ENCODE measurements around the gene SLBP.

The SLBP gene

GRCh38 chr4:1717129-1718094 lies 5.3 kb upstream of the SLBP start:
- H3K4me3 ChIP-seq (replicated peaks in 1 of 2; ENCODE audit: low read depth in 2 of 2, low read length in 2 of 2) = no peak overlapping the region
- TF ChIP-seq, protein P1, sequence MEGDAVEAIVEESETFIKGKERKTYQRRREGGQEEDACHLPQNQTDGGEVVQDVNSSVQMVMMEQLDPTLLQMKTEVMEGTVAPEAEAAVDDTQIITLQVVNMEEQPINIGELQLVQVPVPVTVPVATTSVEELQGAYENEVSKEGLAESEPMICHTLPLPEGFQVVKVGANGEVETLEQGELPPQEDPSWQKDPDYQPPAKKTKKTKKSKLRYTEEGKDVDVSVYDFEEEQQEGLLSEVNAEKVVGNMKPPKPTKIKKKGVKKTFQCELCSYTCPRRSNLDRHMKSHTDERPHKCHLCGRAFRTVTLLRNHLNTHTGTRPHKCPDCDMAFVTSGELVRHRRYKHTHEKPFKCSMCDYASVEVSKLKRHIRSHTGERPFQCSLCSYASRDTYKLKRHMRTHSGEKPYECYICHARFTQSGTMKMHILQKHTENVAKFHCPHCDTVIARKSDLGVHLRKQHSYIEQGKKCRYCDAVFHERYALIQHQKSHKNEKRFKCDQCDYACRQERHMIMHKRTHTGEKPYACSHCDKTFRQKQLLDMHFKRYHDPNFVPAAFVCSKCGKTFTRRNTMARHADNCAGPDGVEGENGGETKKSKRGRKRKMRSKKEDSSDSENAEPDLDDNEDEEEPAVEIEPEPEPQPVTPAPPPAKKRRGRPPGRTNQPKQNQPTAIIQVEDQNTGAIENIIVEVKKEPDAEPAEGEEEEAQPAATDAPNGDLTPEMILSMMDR (IDR thresholded peaks at IDR 0.05; ENCODE audit: low read depth, low read length) = no peak
- no peak for DNase-seq (ENCODE audit: low read depth in 2 of 2)

- DNase-seq (ENCODE audit: low read depth in 2 of 2) = no peak
- TF ChIP-seq, protein P1 (IDR thresholded peaks at IDR 0.05; ENCODE audit: low read depth, low read length) = no peak
- no peak overlapping the region for H3K4me3 ChIP-seq (replicated peaks in 1 of 2; ENCODE audit: low read depth in 2 of 2, low read length in 2 of 2)
Observed at GRCh38 chr4:1716065-1716945, 4.2 kb upstream of the SLBP start.

DNA sequence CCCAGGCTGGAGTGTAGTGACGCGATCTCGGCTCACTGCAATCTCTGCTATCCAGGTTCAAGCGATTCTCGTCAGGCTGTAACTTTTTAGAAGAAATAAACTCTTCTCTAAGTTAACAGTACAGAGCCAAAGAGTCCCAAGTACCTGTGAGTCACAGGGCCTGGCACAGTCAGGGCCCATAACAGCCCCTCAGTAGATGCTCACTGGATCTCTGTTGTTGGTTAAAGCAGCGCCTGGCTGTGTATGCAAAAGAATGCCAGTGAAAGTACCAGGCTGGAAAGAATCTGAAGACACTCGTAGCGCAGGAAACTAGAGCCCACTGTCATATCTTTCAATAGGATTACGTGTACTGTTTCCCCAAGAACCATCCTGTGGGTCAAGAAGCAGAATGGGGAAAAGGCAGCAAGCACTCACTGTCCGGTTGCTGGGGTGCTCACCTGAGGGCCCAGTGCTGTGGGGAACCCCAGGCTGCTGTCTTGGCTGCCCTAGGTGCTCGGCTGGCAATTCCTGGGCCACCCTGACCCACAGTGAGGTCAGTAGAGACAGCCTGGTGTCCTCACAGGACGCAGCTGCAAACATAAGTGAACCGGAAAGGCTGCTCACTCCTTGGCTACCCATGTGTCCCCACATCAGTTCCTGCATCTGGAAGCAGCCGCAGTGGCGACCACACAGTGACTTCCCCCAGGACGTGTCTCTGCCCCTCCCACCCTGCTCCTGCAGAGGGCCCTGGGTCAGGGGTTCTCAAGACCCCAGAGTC lies 3.1 kb upstream of the SLBP start:
- TF ChIP-seq, protein P1 (IDR thresholded peaks at IDR 0.05; ENCODE audit: low read depth, low read length) = no peak
- DNase-seq (ENCODE audit: low read depth in 2 of 2) = no peak
- no peak overlapping the region for H3K4me3 ChIP-seq (replicated peaks in 1 of 2; ENCODE audit: low read depth in 2 of 2, low read length in 2 of 2)

GRCh38 chr4:1714303-1715001 lies 2.3 kb upstream of the SLBP start:
- DNase-seq (ENCODE audit: low read depth in 2 of 2) = peak in 1 of 2 donors; percentile 17
- TF ChIP-seq, protein P1 (IDR thresholded peaks at IDR 0.05; ENCODE audit: low read depth, low read length) = no peak
- no peak overlapping the region for H3K4me3 ChIP-seq (replicated peaks in 1 of 2; ENCODE audit: low read depth in 2 of 2, low read length in 2 of 2)

GRCh38 chr4:1713003-1713851 lies 1.1 kb upstream of the SLBP start:
- H3K4me3 ChIP-seq (replicated peaks in 1 of 2; ENCODE audit: low read depth in 2 of 2, low read length in 2 of 2) = peak overlapping the region; percentile 72 to 80
- DNase-seq (ENCODE audit: low read depth in 2 of 2) = no peak
- TF ChIP-seq, protein P1 (IDR thresholded peaks at IDR 0.05; ENCODE audit: low read depth, low read length) = no peak

All from cardiac fibroblast (primary cell).